Measurements from ENCODE around the gene HRC. TPM values are rescaled to one million over a fixed set of nuclear protein-coding genes. Genes with fewer than 3 reads are reported as not detected.

HRC gene
- total RNA-seq, 4 donors from 2014 or later: 0.49 to 3.8 (median 1.7) TPM

DNA sequence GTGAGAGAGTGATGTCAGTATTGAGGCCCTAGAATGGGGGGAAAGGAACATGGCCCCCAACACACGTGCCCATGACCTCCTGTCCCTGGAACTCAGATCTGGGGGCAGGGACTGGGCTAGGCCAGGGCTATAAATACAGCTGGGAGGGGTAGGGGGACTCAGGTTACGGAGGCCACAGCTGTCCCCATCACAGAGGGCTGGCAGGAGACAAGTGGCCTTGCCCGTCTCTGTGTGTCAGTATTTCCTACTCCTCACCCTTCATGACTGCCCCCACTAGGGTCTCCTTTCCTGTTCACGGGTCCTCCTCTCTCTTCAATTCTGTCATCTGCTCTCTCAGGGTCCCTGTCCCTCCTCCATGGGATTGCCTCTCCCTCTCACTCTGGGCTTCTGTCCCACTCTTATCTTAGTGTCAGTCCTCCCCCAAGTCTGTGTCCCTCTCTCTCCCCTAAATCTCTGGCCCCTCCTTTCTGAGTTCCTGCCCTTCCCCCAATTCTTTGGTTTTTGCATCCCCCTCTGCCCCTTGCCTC, 687 bp upstream of the HRC start:
- TF ChIP-seq, protein P1, sequence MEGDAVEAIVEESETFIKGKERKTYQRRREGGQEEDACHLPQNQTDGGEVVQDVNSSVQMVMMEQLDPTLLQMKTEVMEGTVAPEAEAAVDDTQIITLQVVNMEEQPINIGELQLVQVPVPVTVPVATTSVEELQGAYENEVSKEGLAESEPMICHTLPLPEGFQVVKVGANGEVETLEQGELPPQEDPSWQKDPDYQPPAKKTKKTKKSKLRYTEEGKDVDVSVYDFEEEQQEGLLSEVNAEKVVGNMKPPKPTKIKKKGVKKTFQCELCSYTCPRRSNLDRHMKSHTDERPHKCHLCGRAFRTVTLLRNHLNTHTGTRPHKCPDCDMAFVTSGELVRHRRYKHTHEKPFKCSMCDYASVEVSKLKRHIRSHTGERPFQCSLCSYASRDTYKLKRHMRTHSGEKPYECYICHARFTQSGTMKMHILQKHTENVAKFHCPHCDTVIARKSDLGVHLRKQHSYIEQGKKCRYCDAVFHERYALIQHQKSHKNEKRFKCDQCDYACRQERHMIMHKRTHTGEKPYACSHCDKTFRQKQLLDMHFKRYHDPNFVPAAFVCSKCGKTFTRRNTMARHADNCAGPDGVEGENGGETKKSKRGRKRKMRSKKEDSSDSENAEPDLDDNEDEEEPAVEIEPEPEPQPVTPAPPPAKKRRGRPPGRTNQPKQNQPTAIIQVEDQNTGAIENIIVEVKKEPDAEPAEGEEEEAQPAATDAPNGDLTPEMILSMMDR (IDR thresholded peaks at IDR 0.05; ENCODE audit: low read depth): no peak

DNA sequence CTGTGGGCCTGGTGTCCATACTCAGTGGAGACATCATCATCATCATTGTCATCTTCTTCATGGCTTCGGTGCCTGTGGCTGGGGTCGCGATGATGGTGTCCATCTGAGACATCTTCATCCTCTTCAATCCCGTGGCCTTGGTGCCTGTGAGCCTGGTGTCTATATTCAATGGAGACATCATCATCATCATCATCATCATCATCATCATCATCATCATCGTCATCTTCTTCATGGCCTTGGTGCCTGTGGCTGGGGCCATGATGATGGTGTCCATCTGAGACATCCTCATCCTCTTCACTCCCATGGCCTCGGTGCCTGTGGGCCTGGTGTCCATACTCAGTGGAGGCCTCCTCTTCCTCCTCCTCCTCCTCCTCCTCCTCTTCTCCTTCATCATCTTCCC, 917 bp downstream of the HRC start:
- TF ChIP-seq, protein P1 (IDR thresholded peaks at IDR 0.05; ENCODE audit: low read depth): no peak

DNA sequence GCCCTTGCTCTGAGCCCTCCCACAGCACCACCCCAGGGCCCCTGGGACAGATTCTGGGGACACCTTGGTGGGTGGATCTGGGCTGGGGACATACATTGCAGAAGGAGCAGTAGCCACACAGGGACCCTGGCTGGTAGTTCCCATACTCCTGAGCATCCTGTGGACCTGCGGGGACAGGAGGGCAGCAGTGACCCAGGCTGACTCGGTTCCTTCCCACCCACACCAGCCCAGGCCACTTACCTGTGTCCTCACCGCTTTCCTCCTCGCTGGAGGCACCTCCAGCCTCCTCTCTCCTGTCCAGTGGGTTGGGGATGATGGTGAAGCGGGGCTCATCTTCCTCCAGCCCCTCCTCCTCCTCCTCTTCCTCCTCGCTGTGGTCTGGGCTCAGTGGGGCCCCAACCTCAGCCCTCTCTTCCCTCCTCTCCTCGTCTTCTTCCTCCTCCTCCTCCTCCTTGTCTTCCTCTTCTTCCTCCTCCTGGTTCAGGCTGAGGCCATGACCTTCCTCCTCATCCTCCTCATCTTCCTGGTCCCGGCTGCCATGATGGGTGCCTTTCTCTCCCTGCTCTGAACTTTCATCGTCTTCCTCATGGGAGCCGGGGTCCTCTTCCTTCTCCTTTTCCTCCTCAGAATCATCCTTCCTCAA, 1.9 kb downstream of the HRC start:
- TF ChIP-seq, protein P1 (IDR thresholded peaks at IDR 0.05; ENCODE audit: low read depth): no peak

DNA sequence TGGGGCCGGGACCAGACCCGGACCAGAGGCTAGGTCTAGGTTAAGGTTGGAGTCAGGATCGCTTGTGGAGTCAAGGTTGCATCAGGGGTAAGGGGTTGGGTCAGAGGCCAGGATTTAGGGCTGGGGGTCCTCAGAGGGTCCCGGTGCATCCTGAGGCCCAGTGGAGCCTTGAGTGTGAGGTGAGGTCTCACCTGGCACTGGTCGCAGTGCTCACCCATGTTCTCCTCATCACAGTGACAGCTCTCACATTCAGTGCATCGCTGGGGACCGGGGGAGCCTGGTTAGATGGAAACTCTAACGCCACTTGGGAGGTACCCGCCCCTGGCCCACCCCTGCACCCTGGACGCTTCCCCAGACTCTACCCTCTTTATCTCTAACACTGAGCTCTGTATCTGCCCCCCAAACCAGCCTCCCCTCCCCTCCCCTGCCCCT, 3.1 kb downstream of the HRC start:
- TF ChIP-seq, protein P1 (IDR thresholded peaks at IDR 0.05; ENCODE audit: low read depth): no peak

DNA sequence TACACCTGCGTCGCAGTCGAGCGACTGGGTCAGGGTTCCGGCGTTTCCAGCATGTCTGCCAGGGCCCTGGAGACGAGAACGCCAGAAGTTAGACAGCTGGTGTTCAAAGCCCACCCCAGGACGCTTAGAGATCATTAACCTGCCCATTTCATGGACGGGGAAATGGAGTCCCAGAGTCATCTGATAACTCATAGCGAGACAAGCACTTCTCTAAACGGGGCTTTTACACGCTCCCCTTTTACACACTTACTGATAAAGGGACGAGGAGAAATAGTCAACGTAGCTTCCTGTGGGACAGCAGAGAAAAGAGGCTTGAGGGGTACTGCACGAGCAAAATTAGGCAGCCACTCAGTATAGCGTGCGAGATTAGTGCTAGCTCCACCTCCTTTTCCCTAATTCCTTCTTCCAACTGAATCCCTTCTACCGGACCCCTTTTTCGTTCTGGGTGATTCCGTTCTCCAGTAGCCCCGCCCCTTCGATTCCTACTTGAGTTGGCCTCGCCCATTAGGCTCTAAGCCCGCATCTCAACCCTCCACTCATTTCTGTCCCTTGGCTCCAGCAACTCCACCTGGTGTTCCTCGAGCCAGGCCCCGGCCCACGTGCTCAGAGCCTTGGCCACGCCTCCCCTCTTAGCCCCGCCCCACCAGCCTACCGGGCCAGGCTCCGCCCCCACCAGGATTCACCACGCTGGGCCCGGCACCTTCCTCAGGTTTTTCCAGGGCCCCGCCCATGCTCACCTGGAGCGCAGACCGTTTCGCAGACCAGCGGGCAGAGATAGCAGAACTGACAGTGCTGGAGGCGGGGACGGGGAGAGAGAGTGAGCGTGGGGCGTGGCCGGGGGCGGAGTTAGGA, 3.7 kb downstream of the HRC start:
- TF ChIP-seq, protein P1 (IDR thresholded peaks at IDR 0.05; ENCODE audit: low read depth): no peak

DNA sequence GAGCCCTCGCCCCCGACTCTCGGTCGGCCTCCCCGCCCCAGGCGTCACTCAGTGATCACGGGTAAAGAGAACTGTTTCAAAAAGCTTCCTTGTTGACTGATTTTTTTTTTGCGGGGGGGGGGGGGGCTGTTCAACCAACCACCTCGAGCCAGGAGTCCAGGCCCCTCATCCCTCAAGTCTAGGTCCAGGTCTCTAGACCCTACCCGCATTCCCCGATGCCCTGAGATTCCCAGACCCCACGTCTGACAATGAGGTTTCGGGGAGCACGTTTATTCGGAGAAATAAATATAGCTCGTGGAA, 4.3 kb downstream of the HRC start:
- TF ChIP-seq, protein P1 (IDR thresholded peaks at IDR 0.05; ENCODE audit: low read depth): no peak
